Mesangial cell (primary cell): ENCODE results near the gene CREB3L4. TPM values are rescaled to one million over a fixed set of nuclear protein-coding genes. Genes with fewer than 3 reads are reported as not detected.

Experiments
- total RNA-seq: library from RNA; depleted of rRNA; stranded (reverse); fragments of >200 nt; gene quantifications from 2 replicates; pipeline ENCODE4 v1.2.3, GENCODE V29; 2015

Gene CREB3L4
- total RNA-seq: 10.4 and 10.8 TPM in 2 replicates

GRCh38 chr1:153967107-153967999, at the start of gene CREB3L4:
TSS of gene CREB3L4 (plus strand) at chr1:153967902. CDS start at chr1:153968526, 624 bp downstream.

GRCh38 chr1:153922972-153923925, 44.5 kb upstream of the CREB3L4 start, which contains the start of gene GATAD2B:
TSS of gene GATAD2B (minus strand) at chr1:153922972. CDS start at chr1:153828347, 94,625 bp downstream.

GRCh38 chr1:153946622-153947241, 21.0 kb upstream of the CREB3L4 start, which contains the start of gene DENND4B:
TSS of gene DENND4B (minus strand) at chr1:153946718. CDS start at chr1:153944374, 2,344 bp downstream.

GRCh38 chr1:153958111-153958960, 9.4 kb upstream of the CREB3L4 start, which contains the start of gene CRTC2:
TSS of gene CRTC2 (minus strand) at chr1:153958612. CDS start at chr1:153958497, 115 bp downstream.

GRCh38 chr1:153963030-153963849, 4.5 kb upstream of the CREB3L4 start, which contains the start of gene SLC39A1:
TSS of gene SLC39A1 (minus strand) at chr1:153963537. CDS start at chr1:153962715, 822 bp downstream.

GRCh38 chr1:153977250-153978240, 9.8 kb downstream of the CREB3L4 start, which contains the start of gene JTB:
TSS of gene JTB (minus strand) at chr1:153977674. CDS start at chr1:153977252, 422 bp downstream.

GRCh38 chr1:153985941-153986761, 18.4 kb downstream of the CREB3L4 start, which contains the start of gene RAB13:
TSS of gene RAB13 (minus strand) at chr1:153986339. CDS start at chr1:153986236, 103 bp downstream.

GRCh38 chr1:153990468-153991150, 22.9 kb downstream of the CREB3L4 start, which contains the start of gene RPS27:
TSS of gene RPS27 (plus strand) at chr1:153990762. CDS start at chr1:153990797, 35 bp downstream.

Other genes with a start within 250 kb of the CREB3L4 start
- 28.2 and 39.3 TPM in 2 replicates for gene INTS3, start 239.9 kb upstream of the CREB3L4 start, total RNA-seq
- 7.3 and 24.0 TPM in 2 replicates for gene SLC27A3, start 192.5 kb upstream of the CREB3L4 start, total RNA-seq
- 12.1 and 12.7 TPM in 2 replicates for gene GATAD2B, start 44.9 kb upstream of the CREB3L4 start, total RNA-seq
- gene DENND4B, start 21.2 kb upstream of the CREB3L4 start, total RNA-seq: 22.8 and 25.6 TPM in 2 replicates
- 14.2 and 15.3 TPM in 2 replicates for gene CRTC2, start 9.3 kb upstream of the CREB3L4 start, total RNA-seq
- gene SLC39A1, start 4.4 kb upstream of the CREB3L4 start, total RNA-seq: 142 and 244 TPM in 2 replicates
- 174 and 188 TPM in 2 replicates for gene JTB, start 9.8 kb downstream of the CREB3L4 start, total RNA-seq
- 23.3 and 38.2 TPM in 2 replicates for gene RAB13, start 18.4 kb downstream of the CREB3L4 start, total RNA-seq
- gene RPS27, start 22.9 kb downstream of the CREB3L4 start, total RNA-seq: 1,375 and 1,653 TPM in 2 replicates
- not detected in 2 replicates for gene NUP210L, start 187.2 kb downstream of the CREB3L4 start, total RNA-seq
- gene TPM3, start 224.2 kb downstream of the CREB3L4 start, total RNA-seq: 114 and 387 TPM in 2 replicates
- not detected in 2 replicates for gene CFAP141, start 238.4 kb downstream of the CREB3L4 start, total RNA-seq